HEK293 (cell line): ENCODE measurements around the gene ACBD3.
A peak's percentile ranks its signal among the peaks of the same experiment; 100 is the strongest.

Experiments used
- CTCF ChIA-PET: fragments of 350-600 bp; formaldehyde crosslinking; extraction: SDS; loops from one replicate; lab custom pipeline; 2021; ENCODE audit warnings: antibody characterized with exemption; lab: Yijun Ruan, JAX
- POLR2A ChIA-PET: fragments of 300-600 bp; formaldehyde crosslinking; extraction: SDS; loops from one replicate; lab custom pipeline; 2020; ENCODE audit warnings: antibody characterized with exemption, inconsistent platforms; lab: Yijun Ruan, JAX
- H3K27ac ChIP-seq: fragments of 200-500 bp; sonication (Bioruptor generic); 2 replicates; pipeline ENCODE4 v1.5.1; 2014; ENCODE audit warnings: low read depth, low read length, control low read depth, inconsistent platforms; ENCODE audit errors: extremely low read depth
- H3K36me3 ChIP-seq, 2 experiments: fragments of 200-500 bp in 1 of 2; sonication (Bioruptor generic) in 1 of 2; 1 replicate in 1 of 2; 2 replicates in 1 of 2; pipeline ENCODE4 v1.5.1; 2014 to 2017; ENCODE audit warnings: inconsistent platforms in 2 of 2, low read length in 2 of 2; ENCODE audit not compliant: control insufficient read depth in 2 of 2, insufficient read depth in 1 of 2
- H3K4me1 ChIP-seq: fragments of 200-500 bp; sonication (Bioruptor generic); 2 replicates; pipeline ENCODE4 v1.5.1; 2014; ENCODE audit warnings: mild to moderate bottlenecking, low read length, inconsistent platforms; ENCODE audit not compliant: control insufficient read depth, insufficient read depth
- H3K4me3 ChIP-seq: 2 replicates; pipeline ENCODE4 v1.5.1; 2011; ENCODE audit warnings: low read depth, mild to moderate bottlenecking, control low read depth, low read length, moderate library complexity
- H3K9me3 ChIP-seq: fragments of 200-500 bp; sonication (Bioruptor generic); 2 replicates; pipeline ENCODE4 v1.5.1; 2014; ENCODE audit warnings: low read depth, low read length, inconsistent platforms; ENCODE audit not compliant: control insufficient read depth, insufficient read depth
- GFI1B ChIP-seq: fragments of 450-650 bp; formaldehyde crosslinking; IDR thresholded peaks from 2 replicates; pipeline ENCODE4 v1.5.1; 2016; ENCODE audit warnings: missing biosample characterization, missing genetic modification characterization
- GLIS1 ChIP-seq: fragments of 450-650 bp; formaldehyde crosslinking; IDR thresholded peaks from 2 replicates; pipeline ENCODE4 v1.5.1; 2016; ENCODE audit warnings: missing biosample characterization, missing genetic modification characterization
- KLF16 ChIP-seq: fragments of 450-650 bp; formaldehyde crosslinking; IDR thresholded peaks from 2 replicates; pipeline ENCODE4 v1.5.1; 2017; ENCODE audit warnings: missing biosample characterization, missing genetic modification characterization
- REPIN1 ChIP-seq: fragments of 450-650 bp; formaldehyde crosslinking; IDR thresholded peaks from 2 replicates; pipeline ENCODE4 v1.5.1; 2017; ENCODE audit warnings: missing biosample characterization, missing genetic modification characterization, low read depth
- ZBTB44 ChIP-seq: fragments of 450-650 bp; IDR thresholded peaks from 2 replicates; pipeline ENCODE4 v1.5.1; 2018; ENCODE audit warnings: missing biosample characterization, mild to moderate bottlenecking, missing genetic modification characterization
- ZIC2 ChIP-seq: fragments of 450-650 bp; formaldehyde crosslinking; IDR thresholded peaks from 2 replicates; pipeline ENCODE4 v1.5.1; 2016; ENCODE audit warnings: missing biosample characterization, missing genetic modification characterization
- ZNF121 ChIP-seq: fragments of 450-650 bp; formaldehyde crosslinking; IDR thresholded peaks from 2 replicates; pipeline ENCODE4 v1.5.1; 2016; ENCODE audit warnings: missing biosample characterization, missing genetic modification characterization
- ZNF169 ChIP-seq: fragments of 450-650 bp; formaldehyde crosslinking; IDR thresholded peaks from 2 replicates; pipeline ENCODE4 v1.5.1; 2016; ENCODE audit warnings: missing biosample characterization, missing genetic modification characterization
- ZNF394 ChIP-seq: fragments of 450-650 bp; formaldehyde crosslinking; IDR thresholded peaks from 2 replicates; pipeline ENCODE4 v1.5.1; 2016; ENCODE audit warnings: missing biosample characterization, missing genetic modification characterization, mild to moderate bottlenecking, moderate library complexity, borderline replicate concordance
- ZNF48 ChIP-seq: fragments of 450-650 bp; formaldehyde crosslinking; IDR thresholded peaks from 2 replicates; pipeline ENCODE4 v1.5.1; 2016; ENCODE audit warnings: missing biosample characterization, missing genetic modification characterization
- ZNF529 ChIP-seq: fragments of 450-650 bp; formaldehyde crosslinking; IDR thresholded peaks from 2 replicates; pipeline ENCODE4 v1.5.1; 2017; ENCODE audit warnings: missing genetic modification characterization, missing biosample characterization; ENCODE audit not compliant: insufficient replicate concordance
- ZNF560 ChIP-seq: fragments of 450-650 bp; formaldehyde crosslinking; IDR thresholded peaks from 2 replicates; pipeline ENCODE4 v1.5.1; 2017; ENCODE audit warnings: missing biosample characterization, missing genetic modification characterization, borderline replicate concordance
- ZNF626 ChIP-seq: fragments of 450-650 bp; sonication (Bioruptor Pico); formaldehyde crosslinking; IDR thresholded peaks from 2 replicates; pipeline ENCODE4 v1.5.1; 2018; ENCODE audit warnings: missing biosample characterization, missing genetic modification characterization, inconsistent platforms
- ZNF670 ChIP-seq: fragments of 450-650 bp; formaldehyde crosslinking; IDR thresholded peaks from 2 replicates; pipeline ENCODE4 v1.5.1; 2016; ENCODE audit warnings: missing biosample characterization, missing genetic modification characterization, low read depth
- ZNF76 ChIP-seq: fragments of 450-650 bp; formaldehyde crosslinking; IDR thresholded peaks from 2 replicates; pipeline ENCODE4; 2016; ENCODE audit warnings: low read depth, missing biosample characterization, missing genetic modification characterization, borderline replicate concordance
- ZNF768 ChIP-seq: fragments of 450-650 bp; formaldehyde crosslinking; IDR thresholded peaks from 2 replicates; pipeline ENCODE4 v1.5.1; 2018; ENCODE audit warnings: missing biosample characterization, mild to moderate bottlenecking, missing genetic modification characterization
- ZSCAN16 ChIP-seq: fragments of 450-650 bp; formaldehyde crosslinking; IDR thresholded peaks from 2 replicates; pipeline ENCODE4 v1.5.1; 2016; ENCODE audit warnings: missing biosample characterization, missing genetic modification characterization
- TF ChIP-seq, protein P1 (sequence below): fragments of 450-650 bp; formaldehyde crosslinking; IDR thresholded peaks from 2 replicates; pipeline ENCODE4 v1.5.1; 2016; ENCODE audit warnings: missing biosample characterization, missing genetic modification characterization
- TF ChIP-seq, protein P2 (sequence below): fragments of 450-650 bp; formaldehyde crosslinking; IDR thresholded peaks from 2 replicates; pipeline ENCODE4 v1.5.1; 2017; ENCODE audit warnings: missing biosample characterization, missing genetic modification characterization

The ACBD3 gene

GRCh38 chr1:226176870-226177269, 9.7 kb downstream of the ACBD3 start:
- Histone ChIP-seq H3K4me1 (no peaks in the 10 kb centered on the region), H3K27ac (no peak overlapping the region), H3K4me3 (no peak overlapping the region), H3K36me3 (peaks cover 20 to 25% of the 10 kb centered on the region in 2 experiments; a peak in 2 of 3 replicates), H3K9me3 (no peaks in the 10 kb centered on the region)
- POLR2A ChIA-PET: interaction anchor here (0.6 to 1.0 kb wide), 3 partner anchors 9 to 22 kb away, joined by 3 to 5 read pairs (median 3); no protein-coding TSS in a partner anchor
- CTCF ChIA-PET: interaction anchor here (0.7 to 0.8 kb wide), 2 partner anchors 17 to 130 kb away, joined by 3 to 4 read pairs; no protein-coding TSS in a partner anchor
- TF ChIP-seq ZNF48 (tag by site-specific recombination): no peak
- TF ChIP-seq, protein P1, sequence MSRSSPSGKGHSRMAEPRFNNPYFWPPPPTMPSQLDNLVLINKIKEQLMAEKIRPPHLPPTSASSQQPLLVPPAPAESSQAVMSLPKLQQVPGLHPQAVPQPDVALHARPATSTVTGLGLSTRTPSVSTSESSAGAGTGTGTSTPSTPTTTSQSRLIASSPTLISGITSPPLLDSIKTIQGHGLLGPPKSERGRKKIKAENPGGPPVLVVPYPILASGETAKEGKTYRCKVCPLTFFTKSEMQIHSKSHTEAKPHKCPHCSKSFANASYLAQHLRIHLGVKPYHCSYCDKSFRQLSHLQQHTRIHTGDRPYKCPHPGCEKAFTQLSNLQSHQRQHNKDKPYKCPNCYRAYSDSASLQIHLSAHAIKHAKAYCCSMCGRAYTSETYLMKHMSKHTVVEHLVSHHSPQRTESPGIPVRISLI (tag by site-specific recombination): 0 out of 2 replicates have a peak, but pooled peaks have one; percentile 20

- Histone ChIP-seq H3K27ac (no peak overlapping the region), H3K4me1 (no peaks in the 10 kb centered on the region), H3K36me3 (peaks cover 6 to 12% of the 10 kb centered on the region in 2 experiments; a peak in 2 of 3 replicates), H3K9me3 (no peaks in the 10 kb centered on the region), H3K4me3 (no peak overlapping the region)
- POLR2A ChIA-PET: interaction anchor here (0.5 kb wide), 1 partner anchor 11 kb away, joined by 5 read pairs; no protein-coding TSS in a partner anchor
- TF ChIP-seq ZNF121 (peak; percentile 79; the same call in 1 of the 2 replicates), ZNF169 (tag by site-specific recombination) (no peak), ZSCAN16 (tag by site-specific recombination) (no peak)
- CTCF ChIA-PET: interaction anchor here (0.6 to 2.2 kb wide), 3 partner anchors 9 to 47 kb away, joined by 3 to 5 read pairs (median 5); no protein-coding TSS in a partner anchor
These were observed 14.0 kb downstream of the ACBD3 start for GRCh38 chr1:226172589-226172988.

DNA sequence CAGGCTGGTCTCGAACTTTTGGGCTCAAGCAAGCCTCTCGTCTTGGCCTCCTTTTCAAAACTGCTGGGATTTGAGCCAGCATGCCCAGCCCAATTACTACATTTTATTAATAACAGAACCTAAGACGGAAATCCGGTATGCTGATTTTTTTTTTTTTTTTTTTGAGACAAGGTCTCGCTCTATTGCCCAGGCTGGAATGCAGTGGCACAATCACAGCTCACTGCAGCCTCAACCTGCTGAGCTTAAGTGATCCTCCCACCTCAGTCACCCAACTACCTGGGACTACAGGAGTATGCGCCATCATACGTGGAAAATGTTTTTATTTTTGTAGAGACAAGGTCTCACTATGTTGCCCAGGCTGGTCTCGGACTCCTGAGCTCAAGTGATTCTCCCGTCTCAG, 20.2 kb downstream of the ACBD3 start:
- Histone ChIP-seq H3K4me3 (no peak overlapping the region), H3K4me1 (no peaks in the 10 kb centered on the region), H3K36me3 (peaks cover 42 to 48% of the 10 kb centered on the region in 2 experiments), H3K27ac (no peak overlapping the region), H3K9me3 (no peaks in the 10 kb centered on the region)
- no peak for TF ChIP-seq ZNF76
- no peak for TF ChIP-seq REPIN1 (tag by site-specific recombination)
- TF ChIP-seq, protein P2, sequence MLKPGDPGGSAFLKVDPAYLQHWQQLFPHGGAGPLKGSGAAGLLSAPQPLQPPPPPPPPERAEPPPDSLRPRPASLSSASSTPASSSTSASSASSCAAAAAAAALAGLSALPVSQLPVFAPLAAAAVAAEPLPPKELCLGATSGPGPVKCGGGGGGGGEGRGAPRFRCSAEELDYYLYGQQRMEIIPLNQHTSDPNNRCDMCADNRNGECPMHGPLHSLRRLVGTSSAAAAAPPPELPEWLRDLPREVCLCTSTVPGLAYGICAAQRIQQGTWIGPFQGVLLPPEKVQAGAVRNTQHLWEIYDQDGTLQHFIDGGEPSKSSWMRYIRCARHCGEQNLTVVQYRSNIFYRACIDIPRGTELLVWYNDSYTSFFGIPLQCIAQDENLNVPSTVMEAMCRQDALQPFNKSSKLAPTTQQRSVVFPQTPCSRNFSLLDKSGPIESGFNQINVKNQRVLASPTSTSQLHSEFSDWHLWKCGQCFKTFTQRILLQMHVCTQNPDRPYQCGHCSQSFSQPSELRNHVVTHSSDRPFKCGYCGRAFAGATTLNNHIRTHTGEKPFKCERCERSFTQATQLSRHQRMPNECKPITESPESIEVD (tag by site-specific recombination): no peak
- no peak for TF ChIP-seq ZNF670 (tag by site-specific recombination)
- no peak for TF ChIP-seq ZNF626 (tag by site-specific recombination)
- TF ChIP-seq KLF16: no peak
- TF ChIP-seq ZIC2 (tag by site-specific recombination): no peak
- no peak for TF ChIP-seq ZNF529 (tag by site-specific recombination)
- no peak for TF ChIP-seq ZNF560 (tag by site-specific recombination)
- no peak for TF ChIP-seq ZNF768 (tag by site-specific recombination)
- no peak for TF ChIP-seq GFI1B (tag by site-specific recombination)
- no peak for TF ChIP-seq ZBTB44 (tag by site-specific recombination)
- no peak for TF ChIP-seq GLIS1 (tag by site-specific recombination)
- no peak for TF ChIP-seq ZNF394 (tag by site-specific recombination)
- POLR2A ChIA-PET: interaction anchor here (0.9 kb wide), 1 partner anchor 17 kb away, joined by 3 read pairs; no protein-coding TSS in a partner anchor
- CTCF ChIA-PET: interaction anchor here (0.5 to 1.6 kb wide), 12 partner anchors 9 to 1789 kb away, joined by 3 to 11 read pairs (median 4); no protein-coding TSS in a partner anchor
